ENCODE data around the gene BCL11A.

DNA sequence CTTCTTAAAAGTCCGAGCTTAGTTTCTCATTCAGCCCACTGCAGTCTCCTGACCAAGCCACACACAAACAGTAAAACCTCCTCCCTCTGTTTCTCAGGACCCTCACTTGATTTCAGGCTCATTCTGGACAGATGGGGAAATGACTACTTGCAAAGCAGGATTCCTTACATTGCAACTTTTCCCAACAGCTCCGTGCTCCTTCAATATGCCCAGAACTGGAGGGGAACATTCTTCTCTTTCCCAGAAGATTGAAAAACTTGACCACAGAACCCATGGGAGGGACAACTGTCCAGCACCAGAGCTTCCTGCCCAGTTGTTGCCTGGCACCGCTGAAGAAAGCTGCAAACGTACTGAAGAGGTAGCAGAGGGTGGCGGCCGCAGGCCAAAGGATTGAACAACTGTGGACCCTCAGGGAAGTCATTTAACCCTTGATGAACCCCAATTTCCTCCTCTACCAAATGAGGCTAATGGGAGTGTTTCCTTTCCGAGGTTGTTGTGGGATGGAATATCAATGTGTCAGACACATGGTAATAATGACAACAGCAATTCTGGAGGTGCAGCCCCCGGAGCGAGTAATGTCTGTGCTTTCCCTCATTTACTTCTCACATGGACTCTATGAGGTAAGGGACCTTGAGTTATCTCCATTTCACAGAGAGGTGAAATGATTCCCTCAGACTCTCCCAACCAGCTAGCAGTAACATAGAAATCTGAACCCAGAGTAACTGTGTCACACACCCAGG lies 25.0 kb downstream of the BCL11A start:
- no peak for TF ChIP-seq ZNF510 (CRISPR knock-in tag; IDR thresholded peaks at IDR 0.05; ENCODE audit: low read depth)
- TF ChIP-seq MYC (CRISPR knock-in tag; IDR thresholded peaks at IDR 0.05; ENCODE audit: borderline replicate concordance), result no peak
- TF ChIP-seq, protein P1, sequence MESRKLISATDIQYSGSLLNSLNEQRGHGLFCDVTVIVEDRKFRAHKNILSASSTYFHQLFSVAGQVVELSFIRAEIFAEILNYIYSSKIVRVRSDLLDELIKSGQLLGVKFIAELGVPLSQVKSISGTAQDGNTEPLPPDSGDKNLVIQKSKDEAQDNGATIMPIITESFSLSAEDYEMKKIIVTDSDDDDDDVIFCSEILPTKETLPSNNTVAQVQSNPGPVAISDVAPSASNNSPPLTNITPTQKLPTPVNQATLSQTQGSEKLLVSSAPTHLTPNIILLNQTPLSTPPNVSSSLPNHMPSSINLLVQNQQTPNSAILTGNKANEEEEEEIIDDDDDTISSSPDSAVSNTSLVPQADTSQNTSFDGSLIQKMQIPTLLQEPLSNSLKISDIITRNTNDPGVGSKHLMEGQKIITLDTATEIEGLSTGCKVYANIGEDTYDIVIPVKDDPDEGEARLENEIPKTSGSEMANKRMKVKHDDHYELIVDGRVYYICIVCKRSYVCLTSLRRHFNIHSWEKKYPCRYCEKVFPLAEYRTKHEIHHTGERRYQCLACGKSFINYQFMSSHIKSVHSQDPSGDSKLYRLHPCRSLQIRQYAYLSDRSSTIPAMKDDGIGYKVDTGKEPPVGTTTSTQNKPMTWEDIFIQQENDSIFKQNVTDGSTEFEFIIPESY (CRISPR knock-in tag; IDR thresholded peaks at IDR 0.05), result no peak
- no peak for TF ChIP-seq SP1 (IDR thresholded peaks at IDR 0.05)
- no peak for TF ChIP-seq SP1 (CRISPR knock-in tag; IDR thresholded peaks at IDR 0.05)
- TF ChIP-seq SRSF9 (IDR thresholded peaks at IDR 0.05; ENCODE audit: borderline replicate concordance, insufficient read depth, low read depth, low read length, poor library complexity, severe bottlenecking), result no peak
- TF ChIP-seq MAFF (IDR thresholded peaks at IDR 0.05; ENCODE audit: low read depth, low read length), result no peak
- TF ChIP-seq EZH2 (conservative IDR thresholded peaks at IDR 0.05; ENCODE audit: low read depth, low read length), result no peak
- TF ChIP-seq FOXJ3 (CRISPR knock-in tag; IDR thresholded peaks at IDR 0.05; ENCODE audit: borderline replicate concordance), result no peak
- TF ChIP-seq, protein P2, sequence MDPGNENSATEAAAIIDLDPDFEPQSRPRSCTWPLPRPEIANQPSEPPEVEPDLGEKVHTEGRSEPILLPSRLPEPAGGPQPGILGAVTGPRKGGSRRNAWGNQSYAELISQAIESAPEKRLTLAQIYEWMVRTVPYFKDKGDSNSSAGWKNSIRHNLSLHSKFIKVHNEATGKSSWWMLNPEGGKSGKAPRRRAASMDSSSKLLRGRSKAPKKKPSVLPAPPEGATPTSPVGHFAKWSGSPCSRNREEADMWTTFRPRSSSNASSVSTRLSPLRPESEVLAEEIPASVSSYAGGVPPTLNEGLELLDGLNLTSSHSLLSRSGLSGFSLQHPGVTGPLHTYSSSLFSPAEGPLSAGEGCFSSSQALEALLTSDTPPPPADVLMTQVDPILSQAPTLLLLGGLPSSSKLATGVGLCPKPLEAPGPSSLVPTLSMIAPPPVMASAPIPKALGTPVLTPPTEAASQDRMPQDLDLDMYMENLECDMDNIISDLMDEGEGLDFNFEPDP (CRISPR knock-in tag; conservative IDR thresholded peaks at IDR 0.05), result no peak
- TF ChIP-seq RAD21 (CRISPR knock-in tag; IDR thresholded peaks at IDR 0.05), result no peak

Data from HepG2 (cell line).